HT1080 (cell line): ENCODE data around the gene PRKAR2B. TPM values are rescaled to one million over a fixed set of nuclear protein-coding genes. Genes with fewer than 3 reads are reported as not detected.

Source experiments
- total RNA-seq: library from RNA; depleted of rRNA; stranded (reverse); fragments of >200 nt; shearing (Covaris generic); gene quantifications from 2 replicates; pipeline ENCODE4 v1.2.3, GENCODE V29; 2014; rRNA removed

PRKAR2B gene
- total RNA-seq, 1 experiment from 2014 or later: 14.7 TPM

Other genes with a start within 250 kb of the PRKAR2B start
- gene PIK3CG, start 179.4 kb upstream of the PRKAR2B start, total RNA-seq: 1.9 and 2.1 TPM in 2 replicates
- gene HBP1, start 124.3 kb downstream of the PRKAR2B start, total RNA-seq: 20.6 and 25.9 TPM in 2 replicates